DMS79 treated with DMSO at 0.1 percent for 48 hours (cell line): ENCODE data around the gene MME.
"Not testable (repeated sequence)": the region's sequence is repeated elsewhere in the genome, so short reads cannot be mapped to it uniquely, and the experiment has no call there.

Experiments used
- DNase-seq: peaks from one replicate; lab custom pipeline; 2025; lab: John Stamatoyannopoulos, UW

MME gene

GRCh38 chr3:155192957-155193746 is 113.0 kb downstream of the MME start:
- DNase-seq: no peak

DNA sequence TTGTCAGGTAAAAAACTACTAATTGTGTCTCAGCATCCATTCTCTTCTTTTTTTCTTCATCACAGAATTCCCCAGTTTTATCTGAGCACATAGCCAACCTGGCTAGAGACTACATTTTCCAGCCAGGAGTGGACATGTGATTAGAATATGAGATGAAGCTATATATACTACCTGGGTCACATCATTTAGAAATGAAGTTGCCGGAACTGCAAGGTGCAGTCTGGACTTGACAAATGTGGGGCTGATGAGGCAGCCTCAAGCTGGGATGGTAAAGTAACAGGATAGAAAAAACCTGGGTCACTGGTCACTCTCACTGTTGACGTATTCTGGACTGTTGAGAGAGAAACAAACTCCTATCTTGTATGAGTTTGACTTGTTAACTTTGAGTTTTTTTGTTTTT is 113.7 kb downstream of the MME start:
- DNase-seq: no peak

GRCh38 chr3:155194973-155195957 is 115.1 kb downstream of the MME start:
- DNase-seq: no peak

- DNase-seq: no peak
These were observed 116.3 kb downstream of the MME start for GRCh38 chr3:155196131-155197021.

DNA sequence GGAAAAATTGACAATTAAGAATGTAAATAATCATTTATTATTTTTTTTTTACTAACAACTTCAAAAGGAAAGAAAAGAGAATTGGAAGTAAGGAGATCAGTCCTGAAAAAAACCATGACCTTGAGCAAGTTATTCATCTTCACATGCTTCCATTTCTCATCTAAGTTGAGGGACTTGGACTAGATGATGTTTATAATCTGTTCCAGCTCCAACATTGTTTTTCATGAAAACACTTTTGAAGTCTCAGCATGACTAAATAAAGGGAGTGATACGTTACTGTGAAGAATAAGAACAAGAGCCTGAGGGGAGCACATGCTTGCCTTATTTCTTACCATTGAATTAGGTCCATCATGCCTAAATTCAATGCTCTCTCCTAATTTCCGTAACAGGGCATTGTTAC is 117.7 kb downstream of the MME start:
- no peak for DNase-seq

- no peak for DNase-seq
These were observed 122.5 kb downstream of the MME start for GRCh38 chr3:155202626-155203025.

- no peak for DNase-seq
These were observed 124.7 kb downstream of the MME start for GRCh38 chr3:155204851-155205250.

- no peak for DNase-seq
These were observed 128.2 kb downstream of the MME start for GRCh38 chr3:155208183-155208800.

DNA sequence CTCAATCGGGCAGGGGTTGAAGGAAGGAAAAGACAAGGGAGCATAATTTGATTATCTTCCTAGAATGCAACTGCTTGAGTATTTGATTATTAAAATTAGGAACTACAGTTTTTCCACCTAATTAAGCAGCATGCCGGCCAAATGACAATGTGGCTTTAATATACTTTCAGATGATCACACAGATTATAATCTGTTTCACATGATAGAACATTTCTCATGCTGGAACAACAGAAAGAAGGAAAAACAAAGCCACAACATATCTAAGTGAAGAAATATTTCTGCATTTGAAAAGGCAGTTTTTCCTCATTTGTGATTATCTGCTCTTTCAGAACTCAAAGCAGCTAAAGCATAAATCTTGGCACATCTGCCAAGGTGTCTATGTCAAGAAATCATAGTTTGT is 130.6 kb downstream of the MME start:
- no peak for DNase-seq

DNA sequence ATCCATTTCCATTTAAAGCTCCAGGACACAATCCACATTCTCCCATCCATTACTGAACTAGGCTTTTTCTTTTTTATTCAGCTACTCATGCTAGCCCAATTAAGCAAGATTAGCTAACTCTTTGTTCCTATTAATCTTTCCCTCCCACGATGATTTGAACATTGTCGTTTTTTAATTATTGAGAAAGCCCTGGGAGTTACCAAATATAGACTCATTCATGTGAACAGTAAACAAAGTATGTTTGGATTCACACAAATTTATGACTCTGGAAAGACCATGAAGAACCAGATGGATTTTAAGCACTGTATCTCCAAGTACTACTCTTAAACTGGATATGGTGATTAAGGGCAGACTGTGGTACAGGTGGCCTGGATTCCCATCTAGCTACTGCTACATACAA is 131.1 kb downstream of the MME start:
- DNase-seq: no peak

GRCh38 chr3:155211940-155212339 is 131.8 kb downstream of the MME start:
- DNase-seq: no peak

GRCh38 chr3:155216007-155216406 is 135.9 kb downstream of the MME start:
- DNase-seq: not testable (repeated sequence)

DNA sequence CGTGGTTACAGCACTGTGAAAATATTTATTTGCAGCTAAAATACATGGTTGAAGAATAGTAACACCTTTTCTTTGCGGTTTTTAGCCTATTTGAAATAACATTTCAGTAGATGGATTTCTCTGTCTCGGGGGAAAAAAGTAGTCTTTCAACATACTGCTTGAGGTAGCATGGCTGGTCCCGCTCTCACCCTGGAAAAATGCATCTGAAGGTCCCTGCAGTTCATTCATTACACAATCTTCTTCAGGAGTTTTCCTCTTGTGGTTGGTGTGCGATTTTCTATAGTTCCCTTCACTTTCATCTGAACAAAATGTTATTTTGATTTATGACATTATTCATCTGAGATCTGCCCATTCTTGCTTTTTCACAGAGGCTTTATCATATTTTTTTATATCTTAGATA is 137.5 kb downstream of the MME start:
- DNase-seq: no peak

- DNase-seq: no peak
These were observed 138.3 kb downstream of the MME start for GRCh38 chr3:155218462-155218861.

DNA sequence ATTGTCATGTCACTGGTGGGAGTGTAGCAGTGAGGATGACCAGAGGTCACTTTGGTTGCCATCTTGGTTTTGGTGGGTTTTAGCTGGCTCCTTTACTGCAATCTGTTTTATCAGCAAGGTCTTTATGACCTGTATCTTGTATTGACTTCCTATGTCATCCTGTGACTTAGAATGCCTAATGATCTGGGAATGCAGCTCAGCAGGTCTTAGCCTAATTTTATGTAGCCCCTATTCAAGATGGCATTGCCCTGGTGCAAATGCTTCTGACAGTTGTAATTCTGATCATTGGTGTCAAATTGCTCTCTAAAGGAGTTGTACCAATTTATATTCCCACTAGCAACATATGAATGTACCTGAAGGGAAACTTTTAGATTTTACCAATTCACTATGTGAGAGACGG is 139.0 kb downstream of the MME start:
- DNase-seq: no peak

GRCh38 chr3:155225417-155225816 is 145.3 kb downstream of the MME start:
- no peak for DNase-seq

DNA sequence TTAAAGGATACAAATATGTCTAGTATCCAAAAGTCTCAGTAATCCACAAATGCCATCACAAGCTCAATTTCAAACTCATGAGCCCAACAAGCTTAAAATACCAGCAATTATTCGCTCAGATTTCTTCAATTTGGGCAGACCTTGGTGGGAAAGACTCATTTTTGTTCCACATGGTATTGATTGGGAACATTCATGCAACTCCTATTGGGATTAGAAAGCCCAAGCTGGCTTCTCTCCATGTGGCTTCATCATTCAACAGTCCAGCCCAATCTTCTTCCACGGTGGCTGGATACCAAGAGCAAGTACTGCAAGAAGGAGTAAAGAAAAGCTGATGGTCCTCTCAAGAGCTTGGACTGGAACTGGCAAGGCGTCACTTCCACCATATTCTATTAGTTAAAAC is 147.0 kb downstream of the MME start:
- DNase-seq: no peak

GRCh38 chr3:155228676-155229075 is 148.6 kb downstream of the MME start:
- no peak for DNase-seq

DNA sequence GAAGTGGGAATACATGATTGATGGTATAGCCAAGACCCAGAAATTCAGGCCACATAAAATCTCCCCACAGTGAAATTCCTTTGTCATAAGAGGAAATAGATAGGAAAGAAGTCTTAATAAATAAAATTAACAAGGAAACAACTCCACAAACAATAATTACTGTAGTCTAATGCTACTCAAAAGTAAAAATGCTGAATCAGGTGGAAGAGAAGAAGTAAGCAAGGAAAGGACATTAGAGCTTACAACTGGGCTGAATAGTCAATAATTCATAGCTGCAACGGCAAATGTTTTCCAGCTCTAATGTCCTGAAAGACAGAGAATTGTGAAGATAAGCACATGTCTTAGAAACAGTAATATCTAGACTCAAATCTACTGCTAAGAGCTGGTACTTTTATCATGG is 149.0 kb downstream of the MME start:
- no peak for DNase-seq

GRCh38 chr3:155230382-155230781 is 150.3 kb downstream of the MME start:
- DNase-seq: no peak

DNA sequence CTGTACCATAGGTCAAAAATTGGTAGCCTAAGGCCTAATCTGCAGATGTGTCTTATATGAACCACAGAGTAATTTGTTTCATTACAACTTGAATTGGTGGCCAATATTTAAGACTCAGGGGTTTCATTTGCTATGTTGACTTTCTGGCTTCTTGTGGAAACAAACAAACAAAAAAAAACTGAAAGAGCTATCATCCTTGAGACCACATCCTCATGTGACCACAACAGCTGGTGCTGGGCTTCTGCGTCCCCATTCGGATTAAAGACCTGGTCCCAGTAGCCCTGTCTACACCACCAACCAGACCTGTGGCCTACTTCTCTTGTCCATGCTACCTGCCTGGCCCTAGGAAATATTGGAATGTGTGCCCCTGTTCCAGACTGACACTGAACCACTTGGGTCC is 151.7 kb downstream of the MME start:
- no peak for DNase-seq

DNA sequence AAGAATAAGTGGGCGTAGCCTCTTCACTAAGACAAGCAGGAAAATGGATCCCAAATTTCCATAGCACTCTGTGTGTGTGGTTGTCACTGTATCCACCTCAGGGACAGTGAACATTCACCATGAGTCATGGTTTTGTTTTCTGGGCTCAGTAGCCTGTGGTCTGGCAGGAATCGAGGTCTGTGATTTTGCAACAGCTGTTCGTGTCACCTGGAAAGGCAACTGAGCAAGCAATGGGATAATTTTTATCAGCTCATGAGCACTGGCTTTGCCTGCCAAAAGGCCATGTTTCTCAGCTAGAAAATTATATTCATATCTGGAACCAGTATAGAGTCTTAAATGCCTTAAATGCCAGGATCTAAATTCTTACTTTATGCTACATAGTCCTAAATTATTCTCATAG is 152.5 kb downstream of the MME start:
- DNase-seq: no peak
